Activated CD8-positive, alpha-beta T cell treated with anti-CD3 and anti-CD28 coated beads, Interleukin-2, amount 10 ng/mL, durations not matched to agents 7 days and 5 days (primary cell): ENCODE measurements around the gene BICDL2. TPM values are rescaled to one million over a fixed set of nuclear protein-coding genes. Genes with fewer than 3 reads are reported as not detected.

Source experiments
- ATAC-seq: fragments of 150-1000 bp; cut with Tn5 transposase; one replicate; pipeline ENCODE4 v1.10.0; 2021; ENCODE audit warnings: moderate library complexity
- CTCF ChIA-PET: fragments of 350-600 bp; sonication (Branson Sonifier 250); formaldehyde crosslinking; loops from one replicate; lab custom pipeline; 2021; ENCODE audit warnings: antibody characterized with exemption; lab: Charles Lee
- POLR2A ChIA-PET: fragments of 350-600 bp; sonication (Branson Sonifier 250); formaldehyde crosslinking; loops from one replicate; lab custom pipeline; 2021; ENCODE audit warnings: antibody characterized with exemption; lab: Charles Lee
- DNase-seq: peaks from one replicate; pipeline ENCODE4 v3.0.0-alpha.2; 2020
- H3K27ac Mint-ChIP-seq: one replicate; pipeline ENCODE4 v1.8.0; 2021; ENCODE audit warnings: mild to moderate bottlenecking, mixed read lengths
- H3K27me3 Mint-ChIP-seq: one replicate; pipeline ENCODE4 v1.8.0; 2021; ENCODE audit warnings: low read depth, mixed read lengths
- H3K36me3 Mint-ChIP-seq: one replicate; pipeline ENCODE4 v1.8.0; 2021; ENCODE audit warnings: low read depth, mixed read lengths
- H3K4me1 Mint-ChIP-seq: one replicate; pipeline ENCODE4 v1.8.0; 2021; ENCODE audit warnings: low read depth, mixed read lengths
- H3K4me3 Mint-ChIP-seq: one replicate; pipeline ENCODE4 v1.8.0; 2021; ENCODE audit warnings: mild to moderate bottlenecking, mixed read lengths
- H3K9me3 Mint-ChIP-seq: one replicate; pipeline ENCODE4 v1.8.0; 2022; ENCODE audit warnings: mixed read lengths; ENCODE audit not compliant: insufficient read depth
- total RNA-seq, 2 experiments: library from RNA; stranded (reverse); gene quantifications; one replicate each; pipeline ENCODE4 v1.2.3, GENCODE V29; 2021

Gene BICDL2
- total RNA-seq, 2 experiments from 2014 or later = 0.84 to 0.94 TPM

DNA sequence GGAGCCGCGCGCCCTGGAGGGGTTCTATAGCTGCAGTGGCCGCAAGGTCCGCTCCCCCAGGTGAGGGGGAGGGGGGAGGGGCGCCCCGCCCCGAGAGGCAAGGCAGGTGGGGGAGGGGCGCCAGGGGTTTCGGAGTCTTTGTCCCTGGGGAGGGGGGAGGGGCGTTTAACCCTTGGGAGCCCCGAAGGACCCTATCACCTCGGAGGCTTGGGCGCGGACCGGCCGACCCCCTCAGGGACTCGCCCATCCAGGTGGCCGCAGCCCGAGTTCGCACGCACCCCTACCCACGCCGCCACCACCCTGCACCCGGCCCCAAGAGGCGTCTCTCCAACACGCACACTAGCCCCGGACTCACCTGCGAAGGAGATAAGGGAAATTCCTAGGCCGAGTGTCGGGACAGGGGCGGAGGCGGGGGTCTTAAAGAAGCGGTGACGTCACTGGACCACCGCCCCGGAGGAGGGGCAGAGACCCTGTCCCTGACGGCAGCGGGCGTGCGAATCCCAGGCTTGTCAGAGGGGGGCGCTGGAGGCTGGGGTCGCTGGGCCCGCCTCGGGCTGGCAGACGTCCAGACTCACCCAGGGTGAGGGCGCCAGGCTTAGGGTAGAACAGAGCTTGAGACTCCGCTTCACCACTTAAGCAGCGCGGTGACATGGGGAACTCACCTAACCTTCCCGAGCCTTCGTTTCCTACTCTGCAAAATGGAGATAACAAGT is 18.8 kb downstream of the BICDL2 start, which contains the start of gene CLDN6:
CLDN6 (minus strand) TSS at position 390 of the 713 bp plus-strand sequence. CDS start 2,162 bp downstream, outside the sequence.
- peaks cover 5% of the 10 kb centered on the region for H3K36me3 Mint-ChIP-seq
- H3K27ac Mint-ChIP-seq = no peak within 1 kb of the TSS
- DNase-seq = peak; percentile 42
- POLR2A ChIA-PET = interaction anchor here (1.5 kb wide), 1 partner anchor 38 kb away, joined by 3 read pairs; the partner anchor contains the start of gene PKMYT1
- peaks cover 18% of the 10 kb centered on the region for H3K27me3 Mint-ChIP-seq
- no peak for ATAC-seq
- no peaks in the 10 kb centered on the region for H3K9me3 Mint-ChIP-seq
- CTCF ChIA-PET = interaction anchor here (7.2 kb wide), 1 partner anchor 14 kb away, joined by 105 read pairs; no protein-coding TSS in a partner anchor
- peaks cover 34% of the 10 kb centered on the region for H3K4me1 Mint-ChIP-seq
- H3K4me3 Mint-ChIP-seq = no peak within 1 kb of the TSS

DNA sequence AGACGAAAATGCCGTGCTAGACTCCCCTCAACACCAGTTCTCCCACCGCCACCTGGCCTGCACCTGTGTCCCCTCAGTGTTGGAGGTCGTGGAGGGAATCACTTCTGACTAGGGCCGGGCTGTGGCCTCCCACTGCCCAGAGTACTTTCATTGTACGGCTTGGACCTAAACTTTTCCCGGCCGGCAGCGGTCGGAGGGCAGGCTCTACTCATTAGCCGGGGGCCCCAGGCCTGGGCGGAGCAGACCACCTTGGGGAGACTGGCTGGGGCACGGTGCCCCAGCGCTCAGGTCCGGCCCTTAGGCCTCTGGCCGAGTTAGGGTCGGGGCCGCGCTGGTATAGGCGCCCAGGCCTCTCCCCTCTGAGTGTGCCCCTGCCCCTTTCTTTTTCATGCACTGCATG is 19.4 kb downstream of the BICDL2 start:
- peaks cover 24% of the 10 kb centered on the region for H3K27me3 Mint-ChIP-seq
- H3K4me1 Mint-ChIP-seq = peaks cover 28% of the 10 kb centered on the region
- peaks cover under 1% of the 10 kb centered on the region for H3K36me3 Mint-ChIP-seq
- ChIA-PET CTCF (interaction anchor here (1.0 to 7.2 kb wide), 2 partner anchors 13 to 14 kb away, joined by 3 to 105 read pairs; no protein-coding TSS in a partner anchor), POLR2A (no interaction called here)
- DNase-seq (no peak), ATAC-seq (no peak)
- no peak overlapping the region for H3K27ac Mint-ChIP-seq
- no peak overlapping the region for H3K4me3 Mint-ChIP-seq
- no peaks in the 10 kb centered on the region for H3K9me3 Mint-ChIP-seq

DNA sequence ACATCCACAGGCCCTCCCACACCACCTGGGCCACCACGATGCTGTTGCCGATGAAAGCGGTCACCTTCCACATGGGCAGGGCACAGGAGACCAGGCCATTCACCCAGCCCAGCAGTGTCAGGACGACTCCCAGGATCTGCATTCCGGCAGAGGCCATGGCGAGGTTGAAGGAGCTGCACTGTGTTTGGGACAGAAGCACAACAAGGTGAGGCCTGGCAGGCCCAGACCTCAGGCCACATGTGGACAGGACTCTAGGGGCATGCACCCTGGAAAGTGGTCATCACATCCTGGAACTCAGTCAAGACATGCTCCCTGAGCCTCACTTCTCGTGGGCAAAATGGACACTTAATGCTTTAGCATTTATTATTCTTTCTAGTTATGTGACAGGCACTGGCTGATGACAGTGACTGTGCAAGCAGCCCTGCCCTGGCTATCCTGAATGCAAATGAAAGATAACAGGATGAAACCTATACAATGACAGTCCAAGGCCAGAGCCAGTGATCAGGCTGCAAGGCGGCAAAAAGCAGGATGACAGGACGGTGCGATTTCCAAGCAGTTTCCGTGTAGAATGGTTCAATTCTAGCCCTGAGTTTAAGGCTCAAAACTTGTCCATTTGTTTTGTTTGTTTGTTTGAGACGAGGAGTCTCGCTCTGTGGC is 20.8 kb downstream of the BICDL2 start:
- ChIA-PET POLR2A (no interaction called here), CTCF (no interaction called here)
- no peak overlapping the region for H3K4me3 Mint-ChIP-seq
- peaks cover 28% of the 10 kb centered on the region for H3K27me3 Mint-ChIP-seq
- no peak overlapping the region for H3K27ac Mint-ChIP-seq
- ATAC-seq (no peak), DNase-seq (no peak)
- H3K4me1 Mint-ChIP-seq = peaks cover 16% of the 10 kb centered on the region
- H3K9me3 Mint-ChIP-seq = no peaks in the 10 kb centered on the region
- no peaks in the 10 kb centered on the region for H3K36me3 Mint-ChIP-seq

DNA sequence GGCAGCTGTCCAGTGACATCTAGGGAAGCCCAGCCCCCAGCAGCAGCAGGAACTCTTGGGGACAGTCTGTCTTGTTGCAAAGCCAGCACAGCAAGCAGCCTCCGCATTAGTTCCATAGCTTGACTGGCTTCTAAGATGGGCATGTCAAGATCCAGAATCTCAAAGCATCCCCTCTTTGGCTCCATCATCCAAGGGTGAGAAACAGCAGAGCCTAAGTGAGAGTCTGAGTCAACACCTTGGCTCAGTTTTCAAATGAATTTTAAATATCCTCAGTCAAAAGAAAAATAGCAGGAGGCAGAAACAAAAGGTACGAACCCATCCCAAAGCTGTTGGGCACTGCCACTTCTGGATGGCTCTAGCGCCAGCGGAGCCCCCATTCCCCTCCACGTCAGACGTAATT is 21.8 kb downstream of the BICDL2 start:
- Mint-ChIP-seq H3K27ac (no peak overlapping the region), H3K4me3 (no peak overlapping the region), H3K36me3 (no peaks in the 10 kb centered on the region), H3K4me1 (peaks cover 11% of the 10 kb centered on the region), H3K27me3 (peaks cover 28% of the 10 kb centered on the region), H3K9me3 (no peaks in the 10 kb centered on the region)
- no peak for DNase-seq
- POLR2A ChIA-PET = no interaction called here
- ATAC-seq = no peak
- CTCF ChIA-PET = interaction anchor here (0.7 to 0.9 kb wide), 3 partner anchors 11 to 334 kb away, joined by 3 read pairs; no protein-coding TSS in a partner anchor

DNA sequence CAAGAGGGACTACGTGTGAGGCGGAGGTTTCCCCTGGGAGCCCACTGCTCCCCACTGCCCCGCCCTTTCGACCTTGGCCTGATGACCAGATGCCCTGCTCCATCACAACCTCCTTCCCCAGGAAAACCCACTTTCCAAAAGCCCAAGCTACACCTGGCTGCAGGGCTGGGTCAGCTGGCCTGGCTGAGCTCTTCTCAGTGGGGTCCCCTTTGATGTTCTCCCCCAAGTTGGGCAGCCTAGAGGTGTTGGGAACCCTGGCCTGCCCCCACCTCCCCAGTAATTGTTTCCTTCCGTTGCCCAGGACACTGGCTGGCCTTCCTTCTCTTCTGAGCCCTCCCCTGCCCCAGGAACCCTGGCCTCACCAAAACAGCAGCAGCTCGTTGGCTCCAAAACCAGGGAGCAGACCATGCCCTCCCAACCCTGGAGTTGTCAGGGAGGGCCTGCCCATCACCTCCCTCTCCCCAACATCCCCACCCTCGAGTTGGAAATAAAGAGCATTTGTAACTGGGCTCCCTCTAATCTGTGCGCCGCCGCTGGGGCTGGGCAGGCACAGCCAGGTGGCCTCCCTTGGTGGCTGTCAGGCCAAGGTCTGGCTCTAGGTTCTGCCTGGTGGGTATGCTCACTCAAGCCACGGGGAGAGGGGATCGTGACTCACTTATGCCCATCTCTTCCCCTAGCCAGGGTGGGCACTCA is 22.6 kb downstream of the BICDL2 start:
- no peak for DNase-seq
- no peaks in the 10 kb centered on the region for H3K9me3 Mint-ChIP-seq
- ChIA-PET POLR2A (no interaction called here), CTCF (interaction anchor here (0.9 kb wide), 1 partner anchor 10 kb away, joined by 3 read pairs; no protein-coding TSS in a partner anchor)
- peaks cover 8% of the 10 kb centered on the region for H3K4me1 Mint-ChIP-seq
- H3K36me3 Mint-ChIP-seq = no peaks in the 10 kb centered on the region
- ATAC-seq = no peak
- no peak overlapping the region for H3K27ac Mint-ChIP-seq
- no peak overlapping the region for H3K4me3 Mint-ChIP-seq
- H3K27me3 Mint-ChIP-seq = peaks cover 27% of the 10 kb centered on the region

DNA sequence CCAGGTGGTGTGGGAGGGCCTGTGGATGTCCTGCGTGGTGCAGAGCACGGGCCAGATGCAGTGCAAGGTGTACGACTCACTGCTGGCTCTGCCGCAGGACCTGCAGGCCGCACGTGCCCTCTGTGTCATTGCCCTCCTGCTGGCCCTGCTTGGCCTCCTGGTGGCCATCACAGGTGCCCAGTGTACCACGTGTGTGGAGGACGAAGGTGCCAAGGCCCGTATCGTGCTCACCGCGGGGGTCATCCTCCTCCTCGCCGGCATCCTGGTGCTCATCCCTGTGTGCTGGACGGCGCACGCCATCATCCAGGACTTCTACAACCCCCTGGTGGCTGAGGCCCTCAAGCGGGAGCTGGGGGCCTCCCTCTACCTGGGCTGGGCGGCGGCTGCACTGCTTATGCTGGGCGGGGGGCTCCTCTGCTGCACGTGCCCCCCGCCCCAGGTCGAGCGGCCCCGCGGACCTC is 23.2 kb downstream of the BICDL2 start:
- Mint-ChIP-seq H3K27ac (no peak overlapping the region), H3K4me1 (peaks cover 10% of the 10 kb centered on the region), H3K27me3 (peaks cover 23% of the 10 kb centered on the region), H3K4me3 (no peak overlapping the region), H3K36me3 (no peaks in the 10 kb centered on the region), H3K9me3 (no peaks in the 10 kb centered on the region)
- ChIA-PET POLR2A (no interaction called here), CTCF (no interaction called here)
- no peak for ATAC-seq
- no peak for DNase-seq

DNA sequence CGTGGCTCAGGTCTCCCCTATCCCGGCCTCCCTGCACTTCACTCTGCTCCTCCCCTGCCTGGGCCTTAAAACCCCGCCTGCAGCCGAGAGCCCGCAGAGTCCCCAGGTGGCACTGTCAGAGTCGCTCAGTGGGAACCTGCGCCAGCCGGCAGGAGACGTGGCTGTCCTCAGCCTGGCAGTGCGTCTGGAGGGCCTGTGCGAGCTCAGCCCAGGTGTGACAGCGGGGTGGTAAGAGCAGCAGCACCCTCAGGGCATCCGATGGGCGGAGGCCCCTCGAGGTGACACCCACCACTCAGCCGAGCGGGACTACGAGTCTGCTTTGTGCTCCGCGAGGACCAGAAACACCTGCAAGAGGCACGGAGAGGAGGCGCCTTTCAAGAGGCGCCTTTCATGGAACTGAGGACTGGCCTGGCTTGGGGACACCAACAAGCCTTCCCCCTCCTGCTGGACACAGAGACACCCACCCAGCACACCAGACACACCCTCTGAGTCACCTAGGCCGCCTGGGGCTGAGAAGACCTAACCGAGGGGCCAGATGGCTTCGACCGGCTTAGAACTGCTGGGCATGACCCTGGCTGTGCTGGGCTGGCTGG is 23.8 kb downstream of the BICDL2 start, which contains the start of gene CLDN9:
CLDN9 (plus strand) TSS at position 96 of the 593 bp plus-strand sequence; CDS start at position 536, 440 bp downstream.
- ChIA-PET CTCF (interaction anchor here (1.2 to 1.4 kb wide), 2 partner anchors 15 to 19 kb away, joined by 5 read pairs; no protein-coding TSS in a partner anchor), POLR2A (no interaction called here)
- no peak within 1 kb of the TSS for H3K4me3 Mint-ChIP-seq
- DNase-seq (no peak), ATAC-seq (peak; percentile 34)
- no peaks in the 10 kb centered on the region for H3K36me3 Mint-ChIP-seq
- H3K27ac Mint-ChIP-seq = no peak within 1 kb of the TSS
- H3K4me1 Mint-ChIP-seq = peaks cover 11% of the 10 kb centered on the region
- H3K9me3 Mint-ChIP-seq = no peaks in the 10 kb centered on the region
- H3K27me3 Mint-ChIP-seq = peaks cover 22% of the 10 kb centered on the region

DNA sequence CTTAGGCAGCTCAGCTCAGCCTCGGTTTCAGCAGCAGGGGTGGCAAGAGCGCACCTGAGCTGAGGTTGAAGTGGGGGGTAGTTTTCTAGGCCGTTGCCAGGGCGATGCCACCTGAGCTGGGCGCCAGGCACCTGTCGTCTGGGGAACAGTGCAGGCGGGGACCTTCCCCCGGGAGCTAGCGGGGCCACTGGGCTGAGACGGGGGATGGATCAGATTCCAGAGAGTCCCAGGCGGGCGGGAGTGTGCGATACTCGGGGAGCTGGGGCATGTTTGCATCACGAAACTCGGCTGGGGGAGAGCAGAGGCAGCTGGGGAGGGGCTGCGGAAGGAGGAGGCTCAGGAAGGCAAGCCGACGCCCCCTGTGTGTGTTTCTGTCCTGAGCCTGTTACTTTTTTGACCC is 24.5 kb downstream of the BICDL2 start:
- Mint-ChIP-seq H3K27me3 (peaks cover 21% of the 10 kb centered on the region), H3K4me1 (peaks cover 17% of the 10 kb centered on the region), H3K9me3 (no peaks in the 10 kb centered on the region), H3K4me3 (no peak overlapping the region), H3K27ac (no peak overlapping the region), H3K36me3 (no peaks in the 10 kb centered on the region)
- no peak for DNase-seq
- ChIA-PET POLR2A (no interaction called here), CTCF (interaction anchor here (1.2 to 1.4 kb wide), 2 partner anchors 16 to 20 kb away, joined by 5 read pairs; no protein-coding TSS in a partner anchor)
- no peak for ATAC-seq

DNA sequence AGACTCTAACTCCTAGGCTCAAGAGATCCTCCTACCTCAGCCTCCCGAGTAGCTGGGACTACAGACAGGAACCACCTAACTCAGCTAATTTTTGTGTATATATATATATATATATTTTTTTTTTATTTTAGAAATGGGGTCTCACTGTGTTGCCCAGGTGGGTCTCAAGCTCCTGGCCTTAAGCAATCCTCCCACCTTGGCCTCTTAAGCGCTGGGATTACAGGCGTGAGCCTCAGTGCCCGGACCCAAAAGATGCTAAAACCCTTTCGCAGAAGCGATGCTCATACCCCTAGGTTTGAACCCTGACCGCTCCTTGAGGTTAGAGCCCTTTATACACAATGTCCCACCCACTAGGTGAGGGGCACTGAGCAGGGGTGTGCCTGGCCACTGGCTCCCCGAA is 26.2 kb downstream of the BICDL2 start:
- POLR2A ChIA-PET = interaction anchor here (0.9 kb wide), 1 partner anchor 10 kb away, joined by 4 read pairs; the partner anchor contains the start of gene TNFRSF12A
- H3K27ac Mint-ChIP-seq = no peak overlapping the region
- H3K36me3 Mint-ChIP-seq = no peaks in the 10 kb centered on the region
- H3K9me3 Mint-ChIP-seq = no peaks in the 10 kb centered on the region
- no peak for ATAC-seq
- H3K4me1 Mint-ChIP-seq = peaks cover 22% of the 10 kb centered on the region
- no peak overlapping the region for H3K4me3 Mint-ChIP-seq
- no peak for DNase-seq
- CTCF ChIA-PET = interaction anchor here (11.7 kb wide), 1 partner anchor 21 kb away, joined by 213 read pairs; no protein-coding TSS in a partner anchor
- H3K27me3 Mint-ChIP-seq = peaks cover 26% of the 10 kb centered on the region

DNA sequence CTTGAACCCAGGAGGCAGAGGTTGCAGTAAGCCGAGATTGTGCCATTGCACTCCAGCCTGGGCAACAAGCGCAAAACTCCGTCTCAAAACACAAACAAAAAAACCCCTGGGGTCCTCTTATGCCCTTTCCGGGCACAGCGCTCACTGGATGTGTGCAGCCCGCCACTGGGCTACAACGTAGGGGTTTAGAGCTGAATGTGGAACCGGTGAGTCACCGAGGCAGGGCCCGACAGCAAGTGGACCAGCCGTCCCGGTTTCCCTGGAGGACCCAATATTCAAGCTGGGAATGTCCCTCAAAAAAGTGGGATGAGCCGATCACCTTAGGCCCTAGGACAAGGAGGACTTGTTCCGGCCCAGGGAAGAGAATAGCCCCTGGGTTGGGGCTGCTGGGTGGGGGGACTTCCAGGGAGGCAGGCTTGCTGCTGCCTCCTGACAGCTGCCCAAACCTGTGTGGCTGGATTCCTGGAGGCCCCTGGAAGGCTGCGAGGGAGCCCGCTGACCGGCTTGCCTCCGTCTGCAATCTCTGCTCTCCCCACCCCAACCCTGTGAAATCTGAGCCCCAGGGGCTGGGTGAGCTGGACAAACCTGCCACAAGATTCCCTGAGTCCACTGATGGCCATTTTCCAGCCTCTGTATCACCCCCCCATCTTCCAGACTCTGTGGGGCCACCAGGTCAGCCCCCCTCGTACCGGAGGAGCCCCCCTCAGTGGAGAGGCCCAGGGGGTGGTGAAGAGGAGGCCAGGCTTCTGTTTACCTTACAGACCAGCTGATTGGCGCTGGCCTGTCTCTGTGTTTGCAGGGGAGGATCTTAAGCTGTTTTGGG is 27.0 kb downstream of the BICDL2 start:
- POLR2A ChIA-PET = interaction anchor here (0.9 kb wide), 1 partner anchor 11 kb away, joined by 4 read pairs; the partner anchor contains the start of gene TNFRSF12A
- no peak overlapping the region for H3K27ac Mint-ChIP-seq
- DNase-seq = no peak
- CTCF ChIA-PET = interaction anchor here (1.4 to 11.7 kb wide), 2 partner anchors 21 to 120 kb away, joined by 3 to 213 read pairs; no protein-coding TSS in a partner anchor
- ATAC-seq = no peak
- H3K4me1 Mint-ChIP-seq = peaks cover 25% of the 10 kb centered on the region
- H3K27me3 Mint-ChIP-seq = peaks cover 26% of the 10 kb centered on the region
- H3K36me3 Mint-ChIP-seq = no peaks in the 10 kb centered on the region
- no peaks in the 10 kb centered on the region for H3K9me3 Mint-ChIP-seq
- no peak overlapping the region for H3K4me3 Mint-ChIP-seq
